IMR-90 (cell line): ENCODE results near the gene RABL2A.
"Not testable (repeated sequence)": the region's sequence is repeated elsewhere in the genome, so short reads cannot be mapped to it uniquely, and the experiment has no call there.

Experiments used
- CEBPB ChIP-seq: IDR thresholded peaks from 2 replicates; pipeline ENCODE4 v1.6.1; 2012; ENCODE audit warnings: low read depth, low read length, improper control_type of control experiment
- FOS ChIP-seq: fragments of 150-350 bp; IDR thresholded peaks from 2 replicates; pipeline ENCODE4 v1.6.1; 2016; ENCODE audit warnings: low read depth, low read length
- MAFK ChIP-seq: IDR thresholded peaks from 2 replicates; pipeline ENCODE4 v1.6.1; 2012; ENCODE audit warnings: low read depth, low read length, improper control_type of control experiment
- MAZ ChIP-seq: IDR thresholded peaks from 2 replicates; pipeline ENCODE4 v1.6.1; 2012; ENCODE audit warnings: low read depth, mild to moderate bottlenecking, low read length, improper control_type of control experiment, moderate library complexity, borderline replicate concordance
- MXI1 ChIP-seq: IDR thresholded peaks from 2 replicates; pipeline ENCODE4 v1.6.1; 2012; ENCODE audit warnings: low read depth, mild to moderate bottlenecking, low read length, moderate library complexity, borderline replicate concordance
- POLR2A ChIP-seq: IDR thresholded peaks from 2 replicates; pipeline ENCODE4 v1.6.1; 2012; ENCODE audit warnings: mild to moderate bottlenecking, low read depth, low read length
- RAD21 ChIP-seq: IDR thresholded peaks from 2 replicates; pipeline ENCODE4 v1.6.1; 2012; ENCODE audit warnings: low read length, improper control_type of control experiment
- RCOR1 ChIP-seq: IDR thresholded peaks from 2 replicates; pipeline ENCODE4 v1.6.1; 2012; ENCODE audit warnings: mild to moderate bottlenecking, low read length, improper control_type of control experiment; ENCODE audit not compliant: insufficient replicate concordance
- RFX5 ChIP-seq: IDR thresholded peaks from 2 replicates; pipeline ENCODE4 v1.8.0; 2012; ENCODE audit warnings: low read depth, mild to moderate bottlenecking, low read length, moderate library complexity
- SMC3 ChIP-seq: fragments of 150-350 bp; IDR thresholded peaks from 2 replicates; pipeline ENCODE4 v1.6.1; 2016; ENCODE audit warnings: low read depth, mild to moderate bottlenecking, antibody characterized with exemption, low read length, moderate library complexity
- TF ChIP-seq, protein P1 (sequence below): conservative IDR thresholded peaks from 2 replicates; pipeline ENCODE4 v1.5.1; 2012; ENCODE audit warnings: mild to moderate bottlenecking, low read depth, low read length, improper control_type of control experiment
- TF ChIP-seq, protein P2 (sequence below): fragments of 150-350 bp; IDR thresholded peaks from 2 replicates; pipeline ENCODE4 v1.6.1; 2016; ENCODE audit warnings: low read depth, mild to moderate bottlenecking, low read length, moderate library complexity, borderline replicate concordance
- TF ChIP-seq, protein P3 (sequence below): fragments of 150-350 bp; IDR thresholded peaks from 2 replicates; pipeline ENCODE4 v1.6.1; 2017; ENCODE audit warnings: mild to moderate bottlenecking, antibody characterized with exemption, low read length, low read depth

DNA sequence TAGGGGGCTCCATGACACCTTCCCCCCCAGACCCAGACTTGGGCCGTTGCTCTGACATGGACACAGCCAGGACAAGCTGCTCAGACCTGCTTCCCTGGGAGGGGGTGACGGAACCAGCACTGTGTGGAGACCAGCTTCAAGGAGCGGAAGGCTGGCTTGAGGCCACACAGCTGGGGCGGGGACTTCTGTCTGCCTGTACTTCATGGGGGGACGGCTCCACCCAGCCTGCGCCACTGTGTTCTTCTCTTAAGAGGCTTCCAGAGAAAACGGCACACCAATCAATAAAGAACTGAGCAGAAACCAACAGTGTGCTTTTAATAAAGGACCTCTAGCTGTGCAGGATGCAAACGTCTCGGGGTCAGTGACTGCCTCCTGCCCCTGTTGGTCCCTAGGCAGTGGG is 28.3 kb upstream of the RABL2A start:
- TF ChIP-seq, protein P1, sequence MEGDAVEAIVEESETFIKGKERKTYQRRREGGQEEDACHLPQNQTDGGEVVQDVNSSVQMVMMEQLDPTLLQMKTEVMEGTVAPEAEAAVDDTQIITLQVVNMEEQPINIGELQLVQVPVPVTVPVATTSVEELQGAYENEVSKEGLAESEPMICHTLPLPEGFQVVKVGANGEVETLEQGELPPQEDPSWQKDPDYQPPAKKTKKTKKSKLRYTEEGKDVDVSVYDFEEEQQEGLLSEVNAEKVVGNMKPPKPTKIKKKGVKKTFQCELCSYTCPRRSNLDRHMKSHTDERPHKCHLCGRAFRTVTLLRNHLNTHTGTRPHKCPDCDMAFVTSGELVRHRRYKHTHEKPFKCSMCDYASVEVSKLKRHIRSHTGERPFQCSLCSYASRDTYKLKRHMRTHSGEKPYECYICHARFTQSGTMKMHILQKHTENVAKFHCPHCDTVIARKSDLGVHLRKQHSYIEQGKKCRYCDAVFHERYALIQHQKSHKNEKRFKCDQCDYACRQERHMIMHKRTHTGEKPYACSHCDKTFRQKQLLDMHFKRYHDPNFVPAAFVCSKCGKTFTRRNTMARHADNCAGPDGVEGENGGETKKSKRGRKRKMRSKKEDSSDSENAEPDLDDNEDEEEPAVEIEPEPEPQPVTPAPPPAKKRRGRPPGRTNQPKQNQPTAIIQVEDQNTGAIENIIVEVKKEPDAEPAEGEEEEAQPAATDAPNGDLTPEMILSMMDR = not testable (repeated sequence)
- not testable (repeated sequence) for TF ChIP-seq POLR2A, MXI1, SMC3, RAD21, RFX5, MAZ, CEBPB, FOS, MAFK, RCOR1
- TF ChIP-seq, protein P2, sequence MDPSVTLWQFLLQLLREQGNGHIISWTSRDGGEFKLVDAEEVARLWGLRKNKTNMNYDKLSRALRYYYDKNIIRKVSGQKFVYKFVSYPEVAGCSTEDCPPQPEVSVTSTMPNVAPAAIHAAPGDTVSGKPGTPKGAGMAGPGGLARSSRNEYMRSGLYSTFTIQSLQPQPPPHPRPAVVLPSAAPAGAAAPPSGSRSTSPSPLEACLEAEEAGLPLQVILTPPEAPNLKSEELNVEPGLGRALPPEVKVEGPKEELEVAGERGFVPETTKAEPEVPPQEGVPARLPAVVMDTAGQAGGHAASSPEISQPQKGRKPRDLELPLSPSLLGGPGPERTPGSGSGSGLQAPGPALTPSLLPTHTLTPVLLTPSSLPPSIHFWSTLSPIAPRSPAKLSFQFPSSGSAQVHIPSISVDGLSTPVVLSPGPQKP = not testable (repeated sequence)
- TF ChIP-seq, protein P3, sequence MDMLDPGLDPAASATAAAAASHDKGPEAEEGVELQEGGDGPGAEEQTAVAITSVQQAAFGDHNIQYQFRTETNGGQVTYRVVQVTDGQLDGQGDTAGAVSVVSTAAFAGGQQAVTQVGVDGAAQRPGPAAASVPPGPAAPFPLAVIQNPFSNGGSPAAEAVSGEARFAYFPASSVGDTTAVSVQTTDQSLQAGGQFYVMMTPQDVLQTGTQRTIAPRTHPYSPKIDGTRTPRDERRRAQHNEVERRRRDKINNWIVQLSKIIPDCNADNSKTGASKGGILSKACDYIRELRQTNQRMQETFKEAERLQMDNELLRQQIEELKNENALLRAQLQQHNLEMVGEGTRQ = not testable (repeated sequence)
